Measurements from ENCODE around the gene SHISA9.

The SHISA9 gene

DNA sequence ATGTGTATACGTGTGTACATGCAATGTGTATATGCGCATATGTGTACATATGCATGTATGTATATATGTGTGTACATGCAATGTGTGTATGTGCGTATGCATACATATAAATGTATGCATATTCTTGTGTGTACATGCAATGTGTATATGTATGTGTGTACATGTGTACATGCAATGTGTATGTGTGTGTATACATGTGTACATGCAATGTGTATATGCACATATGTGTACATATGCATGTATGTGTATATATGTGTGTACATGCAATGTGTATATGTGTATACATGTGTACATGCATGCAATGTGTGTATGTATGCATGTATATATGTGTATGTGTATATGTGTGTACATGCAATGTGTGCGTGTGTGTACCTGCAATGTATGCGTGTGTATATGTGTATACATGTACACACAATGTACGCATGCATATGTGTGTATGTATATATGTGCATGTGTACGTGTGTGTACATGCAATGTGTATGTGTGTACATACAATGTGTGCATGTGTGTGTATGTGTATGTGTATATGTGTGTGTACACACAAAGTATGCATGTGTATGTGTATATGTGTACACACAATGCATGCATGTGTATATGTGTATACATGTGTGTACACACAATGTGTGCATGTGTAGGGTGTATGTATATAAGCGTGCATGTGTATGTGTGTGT is 167.7 kb downstream of the SHISA9 start:
- no peaks in the 10 kb centered on the region for H3K9me3 ChIP-seq (ENCODE audit: insufficient read depth, low read length)
- no peaks in the 10 kb centered on the region for H3K27me3 ChIP-seq (ENCODE audit: low read depth, low read length)
- no peak overlapping the region for H3K9ac ChIP-seq (ENCODE audit: low read length)
- no peaks in the 10 kb centered on the region for H4K20me1 ChIP-seq (ENCODE audit: insufficient read depth, low read length)
- TF ChIP-seq, protein P1, sequence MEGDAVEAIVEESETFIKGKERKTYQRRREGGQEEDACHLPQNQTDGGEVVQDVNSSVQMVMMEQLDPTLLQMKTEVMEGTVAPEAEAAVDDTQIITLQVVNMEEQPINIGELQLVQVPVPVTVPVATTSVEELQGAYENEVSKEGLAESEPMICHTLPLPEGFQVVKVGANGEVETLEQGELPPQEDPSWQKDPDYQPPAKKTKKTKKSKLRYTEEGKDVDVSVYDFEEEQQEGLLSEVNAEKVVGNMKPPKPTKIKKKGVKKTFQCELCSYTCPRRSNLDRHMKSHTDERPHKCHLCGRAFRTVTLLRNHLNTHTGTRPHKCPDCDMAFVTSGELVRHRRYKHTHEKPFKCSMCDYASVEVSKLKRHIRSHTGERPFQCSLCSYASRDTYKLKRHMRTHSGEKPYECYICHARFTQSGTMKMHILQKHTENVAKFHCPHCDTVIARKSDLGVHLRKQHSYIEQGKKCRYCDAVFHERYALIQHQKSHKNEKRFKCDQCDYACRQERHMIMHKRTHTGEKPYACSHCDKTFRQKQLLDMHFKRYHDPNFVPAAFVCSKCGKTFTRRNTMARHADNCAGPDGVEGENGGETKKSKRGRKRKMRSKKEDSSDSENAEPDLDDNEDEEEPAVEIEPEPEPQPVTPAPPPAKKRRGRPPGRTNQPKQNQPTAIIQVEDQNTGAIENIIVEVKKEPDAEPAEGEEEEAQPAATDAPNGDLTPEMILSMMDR (IDR thresholded peaks at IDR 0.05; ENCODE audit: low read depth, low read length) = no peak
- no peak for TF ChIP-seq EZH2phosphoT487 (IDR thresholded peaks at IDR 0.05; ENCODE audit: low read depth)
- no peak overlapping the region for H3K4me3 ChIP-seq (ENCODE audit: low read length)
- H2AFZ ChIP-seq (ENCODE audit: low read depth, low read length) = no peak overlapping the region
- no peak overlapping the region for H3K27ac ChIP-seq (ENCODE audit: low read length)
- H3K36me3 ChIP-seq (replicated peaks; ENCODE audit: low read depth, low read length) = no peaks in the 10 kb centered on the region
- H3K4me2 ChIP-seq (ENCODE audit: low read length) = no peak overlapping the region
- no peaks in the 10 kb centered on the region for H3K4me1 ChIP-seq (ENCODE audit: low read length)
- no peaks in the 10 kb centered on the region for H3K79me2 ChIP-seq (ENCODE audit: low read length)

GRCh38 chr16:13070268-13070667 is 168.9 kb downstream of the SHISA9 start:
- no peaks in the 10 kb centered on the region for H3K4me1 ChIP-seq (ENCODE audit: low read length)
- no peak overlapping the region for H2AFZ ChIP-seq (ENCODE audit: low read depth, low read length)
- H3K4me3 ChIP-seq (ENCODE audit: low read length) = no peak overlapping the region
- TF ChIP-seq, protein P1 (IDR thresholded peaks at IDR 0.05; ENCODE audit: low read depth, low read length) = no peak
- no peak for TF ChIP-seq EZH2phosphoT487 (IDR thresholded peaks at IDR 0.05; ENCODE audit: low read depth)
- no peak overlapping the region for H3K9ac ChIP-seq (ENCODE audit: low read length)
- H3K79me2 ChIP-seq (ENCODE audit: low read length) = no peaks in the 10 kb centered on the region
- no peaks in the 10 kb centered on the region for H3K36me3 ChIP-seq (replicated peaks; ENCODE audit: low read depth, low read length)
- H3K4me2 ChIP-seq (ENCODE audit: low read length) = no peak overlapping the region
- H3K27ac ChIP-seq (ENCODE audit: low read length) = no peak overlapping the region
- H4K20me1 ChIP-seq (ENCODE audit: insufficient read depth, low read length) = no peaks in the 10 kb centered on the region
- no peaks in the 10 kb centered on the region for H3K9me3 ChIP-seq (ENCODE audit: insufficient read depth, low read length)
- H3K27me3 ChIP-seq (ENCODE audit: low read depth, low read length) = no peaks in the 10 kb centered on the region

- Histone ChIP-seq H3K36me3 (replicated peaks; ENCODE audit: low read depth, low read length) (no peaks in the 10 kb centered on the region), H3K4me1 (ENCODE audit: low read length) (no peaks in the 10 kb centered on the region)
Observed at GRCh38 chr16:13076878-13077277, 175.5 kb downstream of the SHISA9 start.

GRCh38 chr16:13077816-13078215 is 176.4 kb downstream of the SHISA9 start:
- no peaks in the 10 kb centered on the region for H3K79me2 ChIP-seq (ENCODE audit: low read length)
- no peaks in the 10 kb centered on the region for H3K36me3 ChIP-seq (replicated peaks; ENCODE audit: low read depth, low read length)
- no peak overlapping the region for H3K27ac ChIP-seq (ENCODE audit: low read length)
- no peak overlapping the region for H3K4me3 ChIP-seq (ENCODE audit: low read length)
- no peaks in the 10 kb centered on the region for H3K4me1 ChIP-seq (ENCODE audit: low read length)
- no peaks in the 10 kb centered on the region for H4K20me1 ChIP-seq (ENCODE audit: insufficient read depth, low read length)
- no peaks in the 10 kb centered on the region for H3K9me3 ChIP-seq (ENCODE audit: insufficient read depth, low read length)
- no peak overlapping the region for H3K4me2 ChIP-seq (ENCODE audit: low read length)
- TF ChIP-seq, protein P1 (IDR thresholded peaks at IDR 0.05; ENCODE audit: low read depth, low read length) = no peak
- no peak for TF ChIP-seq EZH2phosphoT487 (IDR thresholded peaks at IDR 0.05; ENCODE audit: low read depth)
- no peaks in the 10 kb centered on the region for H3K27me3 ChIP-seq (ENCODE audit: low read depth, low read length)
- no peak overlapping the region for H3K9ac ChIP-seq (ENCODE audit: low read length)
- H2AFZ ChIP-seq (ENCODE audit: low read depth, low read length) = no peak overlapping the region

More at GRCh38 chr16:13076878-13077277, 175.5 kb downstream of the SHISA9 start:
- no peak for TF ChIP-seq EZH2phosphoT487 (IDR thresholded peaks at IDR 0.05; ENCODE audit: low read depth)
- TF ChIP-seq, protein P1 (IDR thresholded peaks at IDR 0.05; ENCODE audit: low read depth, low read length) = no peak
- no peak overlapping the region for H3K4me2 ChIP-seq (ENCODE audit: low read length)
- H3K27ac ChIP-seq (ENCODE audit: low read length) = no peak overlapping the region
- H3K9ac ChIP-seq (ENCODE audit: low read length) = no peak overlapping the region
- no peak overlapping the region for H2AFZ ChIP-seq (ENCODE audit: low read depth, low read length)
- no peaks in the 10 kb centered on the region for H4K20me1 ChIP-seq (ENCODE audit: insufficient read depth, low read length)
- H3K79me2 ChIP-seq (ENCODE audit: low read length) = no peaks in the 10 kb centered on the region
- H3K27me3 ChIP-seq (ENCODE audit: low read depth, low read length) = no peaks in the 10 kb centered on the region
- H3K4me3 ChIP-seq (ENCODE audit: low read length) = no peak overlapping the region
- no peaks in the 10 kb centered on the region for H3K9me3 ChIP-seq (ENCODE audit: insufficient read depth, low read length)
